H7 (cell line): Measurements from ENCODE around the gene TTN. TPM values are rescaled to one million over a fixed set of nuclear protein-coding genes. Genes with fewer than 3 reads are reported as not detected.

ENCODE experiments used
- DNase-seq: peaks from one replicate; pipeline ENCODE4 v3.0.0; 2012
- H3K27me3 ChIP-seq: 2 replicates; pipeline ENCODE4 v1.6.0; 2011; ENCODE audit warnings: mild to moderate bottlenecking, low read length; ENCODE audit not compliant: control insufficient read depth, insufficient read depth
- H3K36me3 ChIP-seq: replicated peaks from 2 replicates; pipeline ENCODE4 v1.5.1; 2011; ENCODE audit warnings: low read length; ENCODE audit not compliant: control insufficient read depth, insufficient read depth
- H3K4me3 ChIP-seq: 2 replicates; pipeline ENCODE4 v1.5.1; 2011; ENCODE audit warnings: low read depth, mild to moderate bottlenecking, control low read depth, low read length, moderate library complexity; ENCODE audit not compliant: insufficient read depth
- total RNA-seq: library from RNA; depleted of rRNA; stranded (reverse); fragments of >200 nt; shearing (Covaris generic); gene quantifications from 2 replicates; pipeline ENCODE4 v1.2.3, GENCODE V29; 2014; rRNA removed

Gene TTN
- total RNA-seq = 0.55 and 0.80 TPM in 2 replicates

DNA sequence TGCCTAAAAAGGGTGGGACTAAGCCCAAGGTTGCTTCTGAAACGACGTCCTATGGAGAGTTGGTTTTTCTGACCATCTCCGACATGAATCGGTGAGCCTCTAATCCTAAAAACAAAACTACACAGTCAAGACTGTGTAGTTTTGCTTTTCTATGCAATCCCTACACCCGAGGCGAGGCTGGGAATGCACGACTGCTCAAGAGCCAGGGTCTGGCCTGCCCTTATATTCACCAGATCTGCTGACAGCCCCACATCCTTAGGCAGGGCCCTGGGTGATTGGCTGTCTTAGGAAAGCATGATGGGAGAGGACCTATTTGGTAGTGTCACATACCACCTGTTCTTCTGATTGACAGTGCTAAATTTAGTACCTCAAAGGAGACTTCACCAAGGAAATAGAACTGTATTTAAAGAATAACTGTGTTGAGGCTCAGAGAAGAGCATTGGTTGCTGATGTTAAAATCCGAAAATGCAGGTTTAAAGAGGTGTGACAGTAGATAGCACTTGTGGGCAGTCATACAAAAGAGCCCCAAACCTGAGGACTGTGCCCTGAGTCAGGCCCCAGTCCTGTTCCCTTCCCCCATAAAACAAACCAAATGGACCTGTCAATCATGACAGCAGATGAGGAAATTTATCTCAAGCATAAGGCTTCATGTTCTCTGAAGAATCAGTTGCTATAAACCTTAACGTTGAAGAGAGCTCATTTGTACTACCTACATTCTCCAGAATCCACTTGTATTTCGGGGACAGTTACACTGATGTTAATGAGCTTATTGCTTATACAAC lies at the start of gene TTN:
Gene TTN (minus strand): TSS at position 197 of the 782 bp plus-strand sequence. CDS start 2,781 bp downstream, outside the sequence.
- no peak for DNase-seq
- Histone ChIP-seq H3K36me3 (no peaks in the 10 kb centered on the region), H3K27me3 (no peaks in the 10 kb centered on the region), H3K4me3 (no peak within 1 kb of the TSS)

DNA sequence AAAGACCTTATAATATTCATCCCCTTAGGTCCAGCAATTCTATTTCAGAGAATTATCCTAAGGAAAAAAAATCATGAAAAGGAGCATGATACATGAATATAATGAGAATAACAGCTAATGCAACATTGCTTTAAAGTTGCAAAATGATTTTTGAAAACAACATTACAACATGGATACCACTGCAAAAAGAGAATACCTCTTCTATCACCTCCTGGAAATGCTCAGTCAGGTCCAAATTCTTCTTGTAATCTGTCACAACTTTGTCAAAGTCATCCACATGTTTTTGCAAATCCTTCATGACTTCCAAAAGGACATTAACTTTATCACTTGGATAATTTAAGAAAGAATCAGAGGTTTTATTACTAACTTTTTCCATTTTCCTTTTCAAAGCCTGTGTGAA lies 47.9 kb upstream of the TTN start:
- Histone ChIP-seq H3K27me3 (no peaks in the 10 kb centered on the region), H3K36me3 (no peaks in the 10 kb centered on the region), H3K4me3 (no peak overlapping the region)
- DNase-seq = no peak

DNA sequence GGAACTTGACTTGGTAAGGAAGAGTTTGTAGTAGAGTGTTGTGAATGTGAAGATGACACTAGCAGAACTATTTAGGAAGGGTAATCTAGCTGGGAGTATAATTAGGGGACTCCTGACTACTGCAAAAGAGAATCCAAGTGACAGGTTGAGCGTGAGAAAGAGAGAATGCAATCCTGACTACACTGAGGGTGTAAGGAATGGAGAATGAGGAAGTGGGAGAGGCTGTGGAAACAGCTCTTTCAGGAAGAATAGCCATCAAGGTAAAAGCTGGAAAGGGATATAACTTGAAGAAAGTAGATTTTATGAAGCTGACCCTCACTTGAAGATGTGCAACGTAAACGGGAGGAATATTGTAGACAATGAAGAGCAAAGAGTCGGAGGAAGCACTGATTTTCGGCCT lies 41.1 kb upstream of the TTN start:
- no peak for DNase-seq
- Histone ChIP-seq H3K4me3 (no peak overlapping the region), H3K36me3 (no peaks in the 10 kb centered on the region), H3K27me3 (no peaks in the 10 kb centered on the region)

DNA sequence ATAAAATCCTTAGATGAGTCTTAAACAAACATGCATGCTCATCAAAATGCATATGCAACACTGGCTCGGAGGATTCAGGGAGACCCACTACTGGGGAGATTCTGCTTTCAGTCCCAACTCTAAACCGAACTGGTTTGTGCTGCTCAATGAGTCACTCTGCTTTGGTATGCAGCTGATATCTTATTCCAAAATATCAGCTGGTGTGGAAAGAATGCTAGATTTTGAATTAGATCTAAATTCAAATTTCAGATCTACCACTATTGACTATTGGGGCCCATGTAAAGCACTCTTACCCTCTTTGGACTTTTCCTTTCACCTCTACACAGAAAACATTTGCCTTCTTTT lies 39.2 kb upstream of the TTN start:
- Histone ChIP-seq H3K4me3 (no peak overlapping the region), H3K36me3 (no peaks in the 10 kb centered on the region)

DNA sequence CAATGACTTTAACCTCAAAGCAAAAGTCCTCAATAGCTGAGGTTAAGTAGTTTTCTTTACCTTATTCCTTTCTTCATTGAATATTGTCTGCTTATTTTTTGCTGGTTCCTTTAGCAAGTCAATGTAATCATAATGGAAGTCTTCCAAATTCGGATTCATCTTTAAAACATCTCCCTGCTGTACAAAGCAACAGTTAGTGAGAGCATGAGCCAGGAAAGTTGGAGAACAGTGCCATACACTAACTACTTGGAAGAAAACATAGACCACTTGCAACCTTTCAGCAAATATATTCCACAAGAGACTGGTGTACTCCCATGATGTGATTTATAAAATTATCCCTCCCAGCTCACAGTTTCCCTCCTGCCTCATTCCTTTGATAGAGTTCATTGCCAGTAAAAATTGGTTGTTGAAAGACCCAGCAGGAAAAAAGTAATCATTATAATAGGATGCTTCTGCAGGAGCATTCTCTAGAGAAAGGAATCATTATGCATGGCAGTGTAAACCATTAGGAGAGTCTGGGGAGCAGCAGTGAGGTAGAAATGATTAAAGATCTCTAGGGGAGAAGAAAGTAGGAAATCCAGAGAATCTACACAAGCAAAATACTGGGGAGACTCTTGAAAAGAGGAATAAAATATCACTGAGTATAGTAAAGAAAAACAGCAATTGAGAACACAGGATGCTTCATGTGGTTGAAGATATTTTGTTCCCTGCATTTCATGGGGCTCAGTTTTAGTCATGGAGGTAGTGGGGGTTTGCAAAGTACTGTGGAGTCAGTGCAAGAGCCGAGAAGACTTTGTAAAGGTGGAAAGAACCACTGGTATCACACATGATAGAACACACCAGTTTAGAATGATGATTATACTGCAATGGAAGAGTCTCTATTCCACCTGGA lies 38.6 kb upstream of the TTN start:
- Histone ChIP-seq H3K27me3 (no peaks in the 10 kb centered on the region), H3K4me3 (no peak overlapping the region), H3K36me3 (no peaks in the 10 kb centered on the region)
- DNase-seq = no peak

More for the DNA sequence above, 39.2 kb upstream of the TTN start:
- H3K27me3 ChIP-seq = no peaks in the 10 kb centered on the region
- DNase-seq = no peak

DNA sequence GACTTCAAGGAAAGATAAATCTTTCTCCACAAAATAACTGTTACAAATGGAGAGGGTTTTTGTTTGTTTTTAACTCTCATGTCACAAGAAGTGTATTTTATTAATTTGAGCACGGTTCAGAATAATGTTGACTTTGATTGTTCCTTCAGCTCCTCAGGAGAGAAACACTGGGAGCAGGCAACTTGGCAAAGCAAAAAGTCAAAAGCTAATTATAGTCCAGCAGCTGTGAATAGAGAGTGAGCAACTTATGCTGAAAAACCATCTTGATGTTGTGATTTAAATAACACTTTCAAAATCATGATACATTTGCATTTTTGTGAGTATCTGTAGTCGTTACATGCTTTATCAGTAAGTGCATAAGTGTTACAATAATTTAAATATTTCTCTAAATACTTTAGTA lies 37.5 kb upstream of the TTN start:
- no peak overlapping the region for H3K4me3 ChIP-seq
- no peak for DNase-seq
- H3K27me3 ChIP-seq = no peaks in the 10 kb centered on the region
- no peaks in the 10 kb centered on the region for H3K36me3 ChIP-seq

DNA sequence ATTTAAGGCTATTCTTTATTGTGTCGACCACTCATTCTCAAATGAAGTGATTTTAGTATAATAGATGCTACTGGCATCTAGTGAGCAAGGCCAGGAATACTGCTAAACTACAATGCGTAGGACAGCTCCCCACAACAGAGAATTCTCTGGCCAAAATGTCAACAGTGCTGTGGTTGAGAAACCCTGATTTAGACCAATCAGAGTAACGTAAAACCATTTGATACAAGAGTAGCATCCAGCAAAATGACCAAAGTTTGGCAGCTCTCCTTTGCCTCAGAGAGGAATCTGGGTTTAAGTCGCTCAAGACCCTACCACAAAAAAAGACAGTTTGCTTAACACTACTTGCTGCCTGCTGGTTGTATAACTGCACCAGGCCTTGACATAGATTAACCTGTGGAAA lies 37.0 kb upstream of the TTN start:
- no peak for DNase-seq
- Histone ChIP-seq H3K36me3 (no peaks in the 10 kb centered on the region), H3K4me3 (no peak overlapping the region), H3K27me3 (no peaks in the 10 kb centered on the region)

DNA sequence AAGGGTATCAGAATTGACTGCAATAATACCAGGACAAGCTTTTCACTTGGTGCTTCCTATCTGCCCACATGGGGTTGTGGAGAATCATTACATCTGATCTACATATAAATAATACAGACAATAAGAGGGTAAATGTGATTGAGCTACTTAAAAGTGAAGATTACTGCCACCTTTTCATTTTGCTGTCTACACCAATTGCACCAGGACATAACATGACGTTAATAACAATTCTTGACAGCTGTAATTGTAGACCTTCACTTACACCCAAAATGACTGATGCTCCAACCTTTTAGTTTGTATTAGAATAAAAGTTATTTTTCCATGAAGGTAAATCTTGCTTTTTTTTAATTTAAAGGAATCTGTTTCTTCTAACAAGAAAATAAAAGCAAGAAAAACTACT lies 36.5 kb upstream of the TTN start:
- Histone ChIP-seq H3K36me3 (no peaks in the 10 kb centered on the region), H3K4me3 (no peak overlapping the region), H3K27me3 (no peaks in the 10 kb centered on the region)
- no peak for DNase-seq

DNA sequence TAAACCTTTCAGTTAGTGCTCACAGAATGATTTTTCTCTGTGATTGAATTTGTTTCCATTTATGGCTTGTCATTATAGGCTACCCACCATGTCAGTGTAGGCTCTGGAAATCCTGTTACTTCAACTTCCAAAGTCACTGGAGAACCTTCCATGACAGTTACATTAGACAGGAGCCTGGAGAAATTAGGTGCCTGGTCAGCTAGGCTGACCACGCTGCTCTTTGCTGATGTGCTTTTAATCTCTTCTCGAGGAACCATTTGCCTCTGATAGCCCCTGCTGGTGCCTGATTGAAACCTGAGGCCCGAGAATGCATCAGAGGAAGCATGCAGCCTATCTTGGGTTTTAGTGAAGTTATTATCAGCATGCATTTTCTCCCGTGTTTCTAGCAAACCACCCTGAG lies 29.6 kb upstream of the TTN start:
- Histone ChIP-seq H3K27me3 (no peaks in the 10 kb centered on the region), H3K36me3 (no peaks in the 10 kb centered on the region), H3K4me3 (no peak overlapping the region)
- peak; percentile 6 for DNase-seq

DNA sequence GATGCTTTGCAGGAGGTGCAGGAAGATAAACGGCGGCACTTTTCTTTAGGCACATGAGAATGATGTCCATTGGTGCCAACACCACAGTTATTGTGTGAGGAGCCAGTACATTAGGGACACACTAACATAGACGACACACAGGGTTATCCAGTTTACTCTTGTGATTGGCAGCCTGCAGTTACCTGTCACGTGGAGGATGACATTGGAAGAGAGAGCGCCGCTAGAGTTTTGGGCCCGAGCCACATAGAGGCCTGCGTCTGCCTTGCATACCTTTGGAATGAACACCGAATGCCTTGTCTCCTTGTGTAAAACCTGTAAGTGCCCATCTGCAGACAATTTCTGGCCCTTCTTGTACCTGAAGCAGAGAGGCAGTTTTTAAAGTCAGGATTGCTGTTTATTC lies 26.9 kb upstream of the TTN start:
- Histone ChIP-seq H3K36me3 (no peaks in the 10 kb centered on the region), H3K4me3 (no peak overlapping the region)

DNA sequence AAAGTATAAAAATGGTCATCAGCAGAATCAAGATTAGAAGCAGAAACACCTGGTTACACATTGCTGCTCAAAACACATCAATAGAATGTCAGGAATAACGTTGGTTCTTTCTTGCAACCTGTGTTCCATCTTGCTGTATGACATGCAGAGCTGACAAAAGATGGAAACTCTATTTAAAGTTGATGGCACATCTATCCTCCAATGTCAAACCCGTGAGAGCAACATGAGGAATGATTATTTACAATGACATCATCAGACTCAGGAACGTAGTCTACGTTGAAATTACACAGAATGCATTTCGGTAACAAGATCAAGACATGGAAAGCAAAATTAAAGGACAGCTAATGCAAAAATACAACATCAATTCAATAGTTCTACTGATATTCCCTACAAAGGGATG lies 26.2 kb upstream of the TTN start:
- Histone ChIP-seq H3K36me3 (no peaks in the 10 kb centered on the region), H3K4me3 (no peak overlapping the region), H3K27me3 (no peaks in the 10 kb centered on the region)
- no peak for DNase-seq

More for the DNA sequence above, 26.9 kb upstream of the TTN start:
- DNase-seq = no peak
- no peaks in the 10 kb centered on the region for H3K27me3 ChIP-seq

DNA sequence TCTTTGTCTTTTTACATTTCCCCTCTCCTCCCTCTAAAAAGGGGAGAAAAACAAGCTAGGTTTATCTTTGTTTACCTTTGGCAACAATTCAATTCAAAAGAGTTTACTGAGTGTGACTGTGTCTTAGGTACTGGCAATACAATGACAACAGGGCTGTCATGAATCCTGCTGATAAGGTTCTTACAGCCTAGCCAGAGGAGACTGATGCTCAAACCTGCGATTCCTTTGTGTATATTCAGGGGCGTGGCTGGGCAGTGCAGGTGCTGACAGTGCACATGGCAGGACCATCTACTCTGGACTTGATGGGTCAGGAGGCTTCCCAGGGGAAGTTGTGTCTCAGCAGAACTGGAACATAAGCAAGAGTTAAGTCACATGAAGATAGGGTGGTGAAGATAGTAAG lies 23.2 kb upstream of the TTN start:
- no peak overlapping the region for H3K4me3 ChIP-seq
- no peaks in the 10 kb centered on the region for H3K36me3 ChIP-seq
- H3K27me3 ChIP-seq = no peaks in the 10 kb centered on the region
- no peak for DNase-seq

DNA sequence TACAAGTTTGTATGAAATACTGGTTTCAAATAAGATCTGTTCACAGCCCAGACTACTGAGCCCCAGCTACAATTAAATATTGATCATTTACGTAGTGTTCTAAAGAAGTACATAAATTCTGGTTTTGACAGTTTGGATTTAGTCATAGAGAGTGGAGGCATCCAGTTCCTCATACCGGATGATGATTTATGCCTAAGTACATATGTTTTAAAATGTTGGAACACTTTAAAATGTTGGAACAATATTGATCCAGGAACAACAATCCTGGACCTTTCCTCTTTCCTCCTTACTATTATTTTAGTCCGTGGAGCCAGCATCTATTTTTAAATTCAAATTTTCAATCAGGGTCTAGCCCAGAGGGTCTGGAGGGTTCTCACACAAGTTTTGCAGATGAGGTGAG lies 22.8 kb upstream of the TTN start:
- Histone ChIP-seq H3K27me3 (no peaks in the 10 kb centered on the region), H3K4me3 (no peak overlapping the region), H3K36me3 (no peaks in the 10 kb centered on the region)
- no peak for DNase-seq

DNA sequence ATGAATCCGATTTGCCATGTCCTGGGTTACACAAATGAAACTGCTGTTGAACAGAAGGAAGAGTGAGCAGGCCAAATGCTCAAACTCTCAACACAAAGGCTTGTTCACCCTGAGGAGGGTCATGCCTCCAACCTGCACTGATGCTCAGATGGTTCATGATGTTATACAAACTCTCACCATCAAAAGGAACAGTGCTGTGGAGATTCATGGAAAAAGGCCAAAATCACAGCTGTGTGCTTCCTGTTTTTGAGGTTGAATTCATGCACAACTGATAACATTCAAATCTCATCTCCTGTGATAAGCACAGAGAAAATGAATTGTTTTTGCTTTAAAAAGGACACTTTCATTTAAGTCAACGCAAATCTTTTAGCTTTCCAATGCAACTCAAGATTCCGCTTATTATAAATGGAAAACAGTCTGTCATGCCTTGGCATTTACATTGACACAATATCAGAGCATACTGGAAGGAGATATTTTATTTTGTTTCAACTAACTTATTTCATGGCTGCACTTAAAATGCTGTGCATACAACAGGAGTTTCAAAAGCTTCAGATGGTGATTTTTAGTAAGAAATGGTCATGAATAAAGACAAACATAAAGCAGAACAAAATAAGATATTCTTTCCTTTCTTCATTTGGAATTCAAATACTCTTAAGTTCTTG lies 22.2 kb upstream of the TTN start:
- Histone ChIP-seq H3K36me3 (no peaks in the 10 kb centered on the region), H3K4me3 (no peak overlapping the region), H3K27me3 (no peaks in the 10 kb centered on the region)
- DNase-seq = no peak

DNA sequence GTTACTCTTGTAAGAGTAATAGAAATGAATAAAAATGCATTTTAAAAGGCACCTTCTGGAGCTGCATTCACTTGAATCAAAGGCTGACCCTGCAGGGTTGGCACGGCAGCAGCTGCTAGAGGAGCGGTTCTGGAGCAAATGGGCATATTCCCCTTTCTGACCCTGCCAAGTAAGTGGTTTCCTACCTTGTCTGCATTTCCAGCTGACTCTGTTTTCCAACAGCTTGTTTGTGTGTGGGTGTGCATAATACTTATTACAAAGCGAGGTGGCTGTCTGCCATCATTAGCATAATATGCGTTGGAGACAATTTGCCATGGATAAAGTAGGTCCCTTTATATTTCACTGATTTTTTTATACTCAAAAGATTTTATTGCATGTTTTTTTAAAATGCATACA lies 21.3 kb upstream of the TTN start:
- Histone ChIP-seq H3K4me3 (no peak overlapping the region), H3K36me3 (no peaks in the 10 kb centered on the region), H3K27me3 (no peaks in the 10 kb centered on the region)
- no peak for DNase-seq
